Lower lobe of right lung (tissue), 2 donors: ENCODE measurements around the gene C2orf66. TPM values are rescaled to one million over a fixed set of nuclear protein-coding genes. Genes with fewer than 3 reads are reported as not detected.

Source experiments
- ATAC-seq, 2 donors: fragments of 200-7000 bp; cut with Tn5 transposase; one replicate each; pipeline ENCODE4 v1.9.1; 2020 to 2022; ENCODE audit warnings: mild to moderate bottlenecking in 2 of 2, moderate library complexity in 2 of 2
- DNase-seq: peaks from one replicate; pipeline ENCODE4 v3.0.0-alpha.2; 2020
- H3K27ac ChIP-seq: fragments of 200-600 bp; one replicate; pipeline ENCODE4 v1.8.0; 2022
- H3K27me3 ChIP-seq: fragments of 200-600 bp; one replicate; pipeline ENCODE4 v1.8.0; 2022; ENCODE audit warnings: low read depth
- H3K36me3 ChIP-seq: fragments of 200-600 bp; one replicate; pipeline ENCODE4 v1.8.0; 2022; ENCODE audit warnings: mild to moderate bottlenecking
- H3K4me1 ChIP-seq: fragments of 200-600 bp; one replicate; pipeline ENCODE4 v1.8.0; 2022
- H3K4me3 ChIP-seq: fragments of 200-600 bp; one replicate; pipeline ENCODE4 v1.8.0; 2022; ENCODE audit warnings: mild to moderate bottlenecking
- H3K9me3 ChIP-seq: fragments of 200-600 bp; one replicate; pipeline ENCODE4 v1.8.0; 2022
- CTCF ChIP-seq: fragments of 200-600 bp; IDR thresholded peaks from one replicate; pipeline ENCODE4 v1.8.0; 2022; ENCODE audit warnings: antibody characterized with exemption, mild to moderate bottlenecking
- intact Hi-C: fragments of 100-400 bp; cut with DNase I; formaldehyde crosslinking; loops from one replicate; pipeline ENCODE4 v1.11.0; 2022
- total RNA-seq: library from RNA; stranded (reverse); fragmentation: NEBNext Ultra II Directional; extraction: Animal tissue kit (Norgen Biotek cat#: 25700); gene quantifications from one replicate; pipeline ENCODE4 v1.2.1, GENCODE V29; 2021
- donor health status: DM: no; HTN: yes; CAD: no; lungs with severe emphysema.

C2orf66 gene
- total RNA-seq, 1 donor from 2014 or later, result 0.21 TPM

GRCh38 chr2:196846295-196846694, 37.1 kb upstream of the C2orf66 start:
- TF ChIP-seq CTCF, result no peak
- no peaks in the 10 kb centered on the region for H3K9me3 ChIP-seq
- no peak overlapping the region for H3K4me3 ChIP-seq
- H3K36me3 ChIP-seq, result peaks cover 18% of the 10 kb centered on the region
- DNase-seq, result no peak
- intact Hi-C loops, result no loop called here
- no peak for ATAC-seq
- no peaks in the 10 kb centered on the region for H3K4me1 ChIP-seq
- H3K27ac ChIP-seq, result no peak overlapping the region
- H3K27me3 ChIP-seq, result no peaks in the 10 kb centered on the region

- peaks cover 18% of the 10 kb centered on the region for H3K36me3 ChIP-seq
- H3K27me3 ChIP-seq, result no peaks in the 10 kb centered on the region
- ATAC-seq (no peak), DNase-seq (no peak)
- intact Hi-C loops, result no loop called here
- no peak for TF ChIP-seq CTCF
- H3K27ac ChIP-seq, result no peak overlapping the region
- H3K9me3 ChIP-seq, result no peaks in the 10 kb centered on the region
- no peak overlapping the region for H3K4me3 ChIP-seq
- no peaks in the 10 kb centered on the region for H3K4me1 ChIP-seq
These were observed 36.2 kb upstream of the C2orf66 start for GRCh38 chr2:196845371-196845770.

GRCh38 chr2:196840171-196840570, 31.0 kb upstream of the C2orf66 start:
- H3K9me3 ChIP-seq, result no peaks in the 10 kb centered on the region
- no peak for TF ChIP-seq CTCF
- intact Hi-C loops, result no loop called here
- H3K27ac ChIP-seq, result no peak overlapping the region
- DNase-seq, result no peak
- no peaks in the 10 kb centered on the region for H3K27me3 ChIP-seq
- H3K4me3 ChIP-seq, result no peak overlapping the region
- peaks cover 33% of the 10 kb centered on the region for H3K36me3 ChIP-seq
- H3K4me1 ChIP-seq, result no peaks in the 10 kb centered on the region
- ATAC-seq, result no peak

GRCh38 chr2:196839574-196839973, 30.4 kb upstream of the C2orf66 start:
- intact Hi-C loops, result no loop called here
- TF ChIP-seq CTCF, result no peak
- Histone ChIP-seq H3K9me3 (no peaks in the 10 kb centered on the region), H3K4me3 (no peak overlapping the region), H3K4me1 (no peaks in the 10 kb centered on the region), H3K27ac (no peak overlapping the region), H3K27me3 (no peaks in the 10 kb centered on the region), H3K36me3 (peaks cover 33% of the 10 kb centered on the region)
- ATAC-seq (peak in 1 of 2 donors; percentile 25), DNase-seq (no peak)

GRCh38 chr2:196836440-196836839, 27.3 kb upstream of the C2orf66 start:
- Histone ChIP-seq H3K4me3 (no peak overlapping the region), H3K9me3 (no peaks in the 10 kb centered on the region), H3K27ac (no peak overlapping the region), H3K36me3 (peaks cover 14% of the 10 kb centered on the region), H3K27me3 (no peaks in the 10 kb centered on the region), H3K4me1 (no peaks in the 10 kb centered on the region)
- intact Hi-C loops, result no loop called here
- DNase-seq, result no peak
- no peak for ATAC-seq
- no peak for TF ChIP-seq CTCF

GRCh38 chr2:196830701-196831100, 21.5 kb upstream of the C2orf66 start:
- H3K27me3 ChIP-seq, result no peaks in the 10 kb centered on the region
- no peak for DNase-seq
- H3K9me3 ChIP-seq, result no peaks in the 10 kb centered on the region
- H3K36me3 ChIP-seq, result no peaks in the 10 kb centered on the region
- intact Hi-C loops, result no loop called here
- TF ChIP-seq CTCF, result no peak
- no peaks in the 10 kb centered on the region for H3K4me1 ChIP-seq
- ATAC-seq, result no peak
- no peak overlapping the region for H3K27ac ChIP-seq
- no peak overlapping the region for H3K4me3 ChIP-seq
